Measurements from ENCODE around the gene PYROXD2. TPM values are rescaled to one million over a fixed set of nuclear protein-coding genes. Genes with fewer than 3 reads are reported as not detected.

The PYROXD2 gene
- total RNA-seq, result 5.0 and 9.4 TPM in 2 replicates

GRCh38 chr10:98414932-98415730 is at the start of gene PYROXD2:
TSS of gene PYROXD2 (minus strand) at chr10:98415182. CDS start at chr10:98415135, 47 bp downstream.

GRCh38 chr10:98446661-98447221 is 31.8 kb upstream of the PYROXD2 start, which contains the start of gene HPS1:
TSS of gene HPS1 (minus strand) at chr10:98446935. CDS start at chr10:98443240, 3,695 bp downstream.

Small RNAs within 50 kb of the gene (small RNA-seq; reads per million reads assigned to genes)
- gene MIR4685, result 0.14 reads per million

Other genes starting within 250 kb of the PYROXD2 start
- gene LOXL4, start 147.0 kb downstream of the PYROXD2 start, total RNA-seq, result 3.8 and 5.5 TPM in 2 replicates
- gene HPS1, start 31.8 kb upstream of the PYROXD2 start, total RNA-seq, result 36.7 and 43.2 TPM in 2 replicates

Measured in placental epithelial cell (primary cell).